GM18873 (cell line): ENCODE results near the gene TRMT1.
"Not testable (repeated sequence)": the region's sequence is repeated elsewhere in the genome, so short reads cannot be mapped to it uniquely, and the experiment has no call there.

Experiments
- ATAC-seq: cut with Tn5 transposase; IDR thresholded peaks from one replicate; pipeline ENCODE4 v1.9.1; 2021; ENCODE audit warnings: mild to moderate bottlenecking, moderate library complexity, moderate number of reproducible peaks; ENCODE audit not compliant: unreplicated experiment, low FRiP score

The TRMT1 gene

DNA sequence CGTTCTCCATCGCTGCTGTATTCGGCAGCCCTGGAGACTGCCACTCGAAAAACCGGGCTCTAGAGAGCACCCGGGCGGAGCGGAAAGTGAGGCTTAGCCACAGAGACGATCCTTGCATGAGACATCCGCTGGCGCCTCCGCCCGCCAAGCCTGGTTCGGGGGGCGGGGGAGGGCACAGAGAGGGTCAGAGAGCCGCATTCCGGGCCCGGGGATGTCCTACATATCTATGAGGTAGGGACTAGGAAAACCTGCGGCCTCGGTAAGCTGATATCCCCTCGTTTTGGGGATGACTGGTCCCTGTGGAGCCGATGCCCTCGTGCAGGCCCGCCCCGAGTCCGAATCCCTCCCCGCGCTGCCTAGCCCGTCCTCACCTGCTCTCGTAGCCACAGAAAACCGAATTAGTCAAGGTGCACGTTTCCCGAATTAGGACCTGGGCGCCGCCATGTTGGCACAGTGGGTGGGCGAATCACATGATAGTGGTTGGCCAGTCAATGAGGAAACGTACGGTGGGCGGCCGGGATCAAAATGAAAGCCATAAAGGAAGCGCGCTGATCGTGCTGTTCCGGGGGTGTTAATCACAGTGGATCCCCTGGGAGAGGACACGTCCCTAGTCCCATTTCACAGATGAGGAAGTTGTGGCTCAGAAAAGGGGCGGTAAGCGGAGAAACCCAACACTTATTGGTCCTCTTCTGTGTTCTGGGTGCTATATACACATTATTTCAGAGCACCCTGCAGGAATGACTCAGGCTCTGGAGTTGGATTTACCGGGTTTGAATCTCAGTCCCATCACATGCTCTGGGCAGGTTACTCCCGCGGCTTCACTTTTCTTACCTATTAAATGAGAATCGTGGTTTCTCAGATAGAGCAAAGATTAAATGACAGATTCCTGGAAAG is at the start of gene TRMT1:
Gene TRMT1, minus strand, starts transcription at position 459 of the 894 bp plus-strand sequence. Its CDS starts 341 bp downstream, at position 118.
- no peak for ATAC-seq

DNA sequence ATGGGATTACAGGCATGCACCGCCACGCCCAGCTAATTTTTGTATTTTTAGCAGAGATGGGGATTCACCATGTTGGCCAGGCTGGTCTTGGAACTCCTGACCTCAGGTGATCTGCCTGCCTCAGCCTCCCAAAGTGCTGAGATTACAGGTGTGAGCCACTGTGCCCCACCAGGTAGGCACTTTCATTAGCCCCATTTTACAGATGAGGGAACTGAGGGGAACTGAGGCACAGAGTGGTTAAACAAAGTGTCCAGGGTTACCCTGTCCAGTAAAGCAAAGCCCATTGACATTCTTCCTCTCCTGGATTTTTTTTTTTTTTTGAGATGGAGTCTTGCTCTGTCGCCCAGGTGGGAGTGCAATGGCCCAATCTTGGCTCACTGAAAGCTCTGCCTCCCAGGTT is 49.6 kb upstream of the TRMT1 start:
- ATAC-seq: not testable (repeated sequence)

DNA sequence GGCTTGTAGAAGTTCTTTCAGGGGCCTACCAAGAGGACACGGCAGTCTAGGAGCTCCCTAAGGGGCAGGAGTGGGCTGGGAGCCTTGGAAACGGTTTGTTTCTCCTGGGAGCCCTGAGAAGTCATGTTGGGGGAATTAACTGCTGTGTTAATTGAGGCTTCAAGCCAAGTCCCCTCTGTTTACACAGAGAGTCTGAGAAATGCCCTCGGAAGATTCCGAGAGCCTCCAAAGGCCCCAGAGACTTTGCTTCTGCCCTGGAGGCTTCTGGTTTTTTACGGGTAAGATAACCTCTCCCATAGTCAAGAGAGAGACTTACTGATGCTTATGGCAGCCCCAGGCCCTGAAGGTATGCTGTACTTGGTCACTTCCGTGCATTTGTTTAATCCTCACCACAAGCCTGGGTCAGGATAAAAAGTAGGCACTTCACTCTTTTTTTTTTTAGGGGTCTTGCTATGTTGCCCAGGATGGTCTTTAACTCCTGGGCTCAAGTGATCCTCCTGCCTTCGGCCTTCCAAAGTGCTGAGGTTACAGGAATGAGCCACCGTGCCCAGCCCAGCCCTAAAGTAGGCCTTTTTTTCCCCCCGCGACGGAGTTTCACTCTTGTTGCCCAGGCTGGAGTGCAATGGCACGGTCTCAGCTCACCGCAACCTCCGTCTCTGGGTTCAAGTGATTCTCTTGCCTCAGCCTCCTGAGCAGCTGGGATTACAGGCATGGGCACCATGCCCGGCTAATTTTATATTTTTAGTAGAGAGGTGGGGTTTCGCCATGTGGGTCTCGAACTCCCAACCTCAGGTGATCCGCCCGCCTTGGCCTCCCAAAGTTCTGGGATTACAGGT is 48.8 kb upstream of the TRMT1 start:
- ATAC-seq: no peak

DNA sequence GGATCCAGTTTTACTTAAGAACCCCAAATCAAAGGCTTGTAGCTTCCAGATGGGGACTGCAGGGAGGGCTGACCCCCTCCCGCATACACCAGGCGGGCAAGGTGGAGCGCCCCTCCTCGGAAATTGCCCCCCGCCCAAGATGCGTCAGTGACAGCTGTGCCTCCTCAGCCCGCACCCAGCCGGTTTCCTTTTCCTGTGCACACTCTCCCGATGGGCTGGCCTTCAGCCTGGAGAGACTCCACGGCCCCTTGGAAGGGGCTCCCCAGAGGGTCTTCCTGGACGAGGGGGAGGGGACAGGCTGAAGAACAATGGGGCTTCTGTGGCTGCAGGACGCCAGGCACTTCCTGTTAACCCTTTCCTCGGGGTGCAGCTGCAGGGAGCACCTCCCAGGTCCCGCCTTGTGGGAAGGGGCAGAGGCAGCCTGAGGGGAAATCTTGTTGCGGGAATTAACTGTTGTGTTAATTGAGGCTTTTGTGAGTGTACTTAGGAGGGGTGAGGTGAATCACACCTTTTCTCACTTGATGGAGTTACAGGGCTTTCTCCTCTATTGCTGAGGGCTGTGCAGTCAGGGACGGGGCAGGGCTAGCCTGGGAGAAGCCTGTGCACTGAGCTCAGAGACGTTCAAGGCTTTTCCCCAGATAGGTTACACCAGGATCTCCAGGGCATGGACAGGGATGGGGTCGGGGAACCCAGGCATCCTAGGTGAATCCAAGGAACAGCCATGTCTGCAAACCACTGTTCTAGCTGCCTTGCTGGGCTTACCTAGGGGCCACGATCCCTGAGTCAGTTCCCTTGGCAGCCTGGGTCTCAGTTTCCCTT is 48.0 kb upstream of the TRMT1 start:
- ATAC-seq: no peak

DNA sequence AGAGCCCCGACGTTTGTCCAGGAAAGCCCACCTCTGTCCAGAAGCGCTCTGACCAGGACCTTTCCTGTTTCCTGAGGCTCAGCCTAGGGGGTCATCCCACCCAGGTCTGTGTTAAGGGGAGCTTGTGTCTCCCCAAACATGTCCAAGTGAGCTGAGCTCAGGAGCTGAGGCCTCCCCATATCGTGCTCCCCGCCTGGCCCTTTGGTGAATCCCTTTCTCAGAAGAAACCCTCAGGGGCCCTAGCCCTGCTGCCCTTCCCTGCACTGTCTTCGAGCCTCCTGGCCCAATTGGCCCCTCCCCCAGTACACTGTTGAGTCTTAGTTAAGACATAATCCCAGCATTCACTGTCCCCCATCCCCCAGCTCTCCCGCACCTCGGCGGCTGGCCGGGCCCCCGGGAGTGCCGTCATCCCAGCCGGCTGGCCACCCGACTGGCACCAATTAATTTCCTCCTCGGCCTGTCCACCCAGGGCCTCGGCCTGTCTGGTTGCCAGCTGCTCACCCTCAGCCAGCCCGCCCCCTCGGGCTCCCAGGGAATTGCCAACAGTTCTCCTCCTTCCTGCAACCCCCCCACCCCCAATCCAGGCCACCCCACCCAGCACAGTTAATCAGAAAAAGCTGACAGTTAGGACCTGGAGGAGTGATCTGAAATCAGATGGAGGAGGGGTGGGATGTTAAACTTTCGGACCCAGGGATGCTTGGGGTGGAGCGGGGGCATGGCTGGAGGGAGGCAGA is 47.2 kb upstream of the TRMT1 start:
- no peak for ATAC-seq

DNA sequence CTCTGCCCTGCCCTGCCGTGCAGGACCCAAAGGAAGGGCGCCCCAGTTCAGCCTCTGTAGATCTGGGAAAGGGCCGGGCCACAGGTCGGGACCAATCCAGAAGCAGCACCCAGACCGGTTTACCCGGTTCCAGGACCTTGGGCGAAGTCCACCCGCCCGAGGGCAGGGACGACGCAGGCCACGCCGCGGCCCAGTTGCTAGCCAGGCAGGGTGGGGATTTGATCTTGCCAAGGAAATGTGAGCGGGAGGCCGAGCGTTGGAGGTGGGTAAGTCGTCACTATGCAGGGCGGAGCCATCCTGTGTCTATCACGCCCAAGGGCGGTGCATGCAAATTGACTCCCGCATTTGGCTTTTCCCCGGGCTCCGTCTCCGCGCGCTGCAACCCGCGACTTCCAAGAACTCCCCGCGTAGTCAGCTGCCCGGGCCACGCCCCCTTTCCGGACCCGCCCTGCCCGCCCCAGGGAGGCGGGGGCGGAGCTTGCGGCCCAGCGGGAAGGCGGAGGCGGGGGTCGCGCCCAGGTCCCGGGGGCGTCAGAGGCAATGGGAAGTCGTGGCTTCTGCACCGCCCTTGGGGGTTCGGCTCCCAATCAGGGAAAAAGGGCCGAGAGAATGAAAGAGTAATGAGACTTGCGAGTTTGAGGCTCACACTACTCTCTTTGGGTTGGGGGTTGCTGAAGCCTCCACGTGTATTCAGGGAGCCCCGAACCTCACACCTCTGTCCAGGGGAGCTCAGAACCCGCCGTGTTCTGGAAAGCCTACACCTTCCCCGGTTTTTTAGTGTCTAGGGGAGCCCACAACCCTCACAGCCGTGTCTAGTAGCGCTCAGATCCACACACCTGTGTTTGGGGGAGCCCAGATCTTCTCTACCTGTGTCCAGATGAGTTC is 46.4 kb upstream of the TRMT1 start:
- peak; percentile 58 for ATAC-seq

DNA sequence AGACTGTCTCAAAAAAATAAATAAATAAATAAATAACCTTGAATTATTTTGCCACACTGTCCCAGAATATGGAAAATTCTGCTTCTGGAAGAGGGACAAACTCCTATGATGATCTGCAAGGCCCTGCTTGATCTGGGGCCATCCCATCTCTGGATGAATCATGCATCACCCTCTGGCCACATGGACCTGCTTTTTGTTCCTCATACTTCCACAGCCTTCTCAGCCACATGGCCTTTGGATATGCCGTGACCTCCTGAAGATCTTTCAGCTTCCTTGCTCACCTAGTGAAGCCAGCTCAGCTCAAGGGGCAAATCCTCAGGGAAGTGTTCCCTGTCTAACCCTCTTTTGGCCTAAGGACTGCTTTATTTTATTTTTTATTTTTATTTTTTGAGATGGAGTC is 44.0 kb upstream of the TRMT1 start:
- ATAC-seq: no peak

DNA sequence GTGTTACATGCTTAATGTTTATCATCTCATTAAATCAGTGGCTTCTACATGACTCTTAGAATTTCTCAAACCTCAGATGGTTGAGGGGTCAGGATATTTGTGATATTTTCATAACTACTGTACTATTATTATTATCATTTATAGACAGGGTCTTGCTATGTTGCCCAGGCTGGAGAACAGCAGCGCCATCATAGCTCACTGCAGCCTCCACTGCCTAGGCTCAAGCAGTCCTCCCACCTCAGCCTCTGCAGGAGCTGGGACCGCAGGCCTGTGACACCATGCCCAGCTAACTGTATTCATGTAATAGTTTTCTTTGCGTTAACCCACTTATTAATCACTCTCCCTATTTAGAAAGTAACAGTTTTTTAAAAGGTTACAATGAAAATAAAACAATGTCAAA is 43.2 kb upstream of the TRMT1 start:
- ATAC-seq: no peak

DNA sequence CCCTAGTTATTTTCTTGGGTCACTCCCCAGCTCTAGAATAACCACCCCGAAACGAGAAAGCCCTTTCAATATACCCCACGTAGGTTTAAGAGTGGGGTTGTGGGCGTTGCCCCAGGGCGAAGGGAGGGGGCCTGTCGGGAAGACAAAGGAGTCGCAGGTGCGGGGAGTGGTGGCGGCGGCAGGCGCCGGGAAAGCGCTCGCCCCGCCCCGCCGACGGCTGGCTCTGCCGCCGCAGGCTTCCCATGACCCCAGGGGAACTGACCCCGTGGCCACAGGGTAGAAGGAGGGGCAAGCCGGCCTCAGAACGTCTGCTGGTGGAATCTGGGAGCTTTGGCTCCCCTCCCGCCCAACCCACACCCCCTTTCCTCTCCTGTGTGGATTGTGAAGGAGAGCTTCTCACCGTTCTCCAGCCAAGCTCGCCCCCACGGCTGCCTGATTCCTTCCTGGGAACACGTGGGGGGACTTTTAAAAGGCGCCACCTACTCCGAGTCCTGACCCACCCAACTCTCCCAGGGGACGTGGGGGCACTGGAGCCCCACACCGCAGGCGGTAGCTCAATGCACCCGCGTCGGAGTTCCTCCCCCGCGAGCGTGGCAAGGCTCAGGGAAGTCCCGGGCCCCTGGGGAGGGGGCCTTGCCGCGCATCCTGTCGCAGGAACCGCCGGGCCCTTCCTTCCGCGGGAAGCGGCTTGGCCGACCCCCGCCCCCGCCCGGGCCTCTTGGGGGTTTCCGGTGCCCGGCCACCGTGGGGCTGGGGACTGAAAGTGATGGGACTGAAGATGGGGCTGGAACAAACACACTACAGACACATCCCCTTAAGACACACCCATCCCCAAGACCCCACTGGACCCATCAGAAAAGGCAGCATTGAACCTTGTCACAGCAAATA is 39.2 kb upstream of the TRMT1 start:
- ATAC-seq: no peak

DNA sequence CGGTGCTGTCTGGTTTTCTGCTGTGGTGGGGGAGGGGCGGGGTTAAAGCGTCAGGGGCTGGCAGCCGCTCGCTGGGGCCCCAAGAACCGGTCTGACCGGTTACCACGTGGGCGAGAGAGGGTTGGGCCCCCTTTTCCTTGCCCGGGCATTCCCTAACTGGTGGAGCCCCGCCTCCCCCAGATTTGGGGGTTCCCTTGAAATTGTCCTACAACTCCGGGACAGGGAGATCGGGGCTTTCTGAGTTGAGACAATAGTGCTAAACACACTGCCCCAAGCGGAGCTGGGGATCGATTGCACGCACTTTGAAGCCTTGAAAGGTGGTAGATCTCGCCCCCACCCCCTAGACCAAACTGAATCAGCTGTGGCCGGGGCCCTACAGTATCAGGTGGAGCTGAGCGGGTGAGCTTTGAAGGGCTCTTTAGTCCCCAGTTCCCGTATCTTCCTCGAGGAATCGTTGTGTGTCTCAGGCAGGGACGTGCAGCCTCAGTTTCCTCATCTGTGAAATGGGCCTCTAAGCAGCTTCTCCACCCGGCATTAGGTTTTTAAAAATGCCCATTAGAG is 38.5 kb upstream of the TRMT1 start:
- no peak for ATAC-seq

DNA sequence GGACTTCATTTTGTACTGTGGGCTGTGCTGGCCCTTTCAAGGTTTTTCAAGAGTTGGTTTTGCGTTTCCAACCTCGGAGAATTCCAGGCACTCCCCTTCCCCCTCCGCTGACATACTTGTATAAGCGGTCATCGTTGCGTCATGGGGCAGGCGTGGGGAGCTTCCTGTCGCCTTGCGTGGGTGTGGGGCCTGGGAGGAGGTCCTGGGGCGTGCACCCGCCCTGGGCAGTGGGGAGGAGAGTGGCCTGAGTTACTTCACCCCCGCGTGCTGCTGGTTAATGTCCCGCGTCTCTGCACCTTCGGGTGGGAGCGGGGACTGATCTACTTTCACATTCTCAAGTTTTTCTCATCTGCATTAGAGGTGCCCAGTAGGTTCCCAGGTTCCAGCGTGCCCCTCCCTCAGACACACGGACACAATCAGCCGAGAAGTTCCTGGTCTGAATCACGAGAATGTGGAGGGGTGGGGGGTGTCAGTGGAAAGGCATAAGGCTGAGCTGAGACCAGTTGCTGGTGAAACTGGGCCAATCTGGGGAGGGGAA is 37.8 kb upstream of the TRMT1 start:
- ATAC-seq: no peak

DNA sequence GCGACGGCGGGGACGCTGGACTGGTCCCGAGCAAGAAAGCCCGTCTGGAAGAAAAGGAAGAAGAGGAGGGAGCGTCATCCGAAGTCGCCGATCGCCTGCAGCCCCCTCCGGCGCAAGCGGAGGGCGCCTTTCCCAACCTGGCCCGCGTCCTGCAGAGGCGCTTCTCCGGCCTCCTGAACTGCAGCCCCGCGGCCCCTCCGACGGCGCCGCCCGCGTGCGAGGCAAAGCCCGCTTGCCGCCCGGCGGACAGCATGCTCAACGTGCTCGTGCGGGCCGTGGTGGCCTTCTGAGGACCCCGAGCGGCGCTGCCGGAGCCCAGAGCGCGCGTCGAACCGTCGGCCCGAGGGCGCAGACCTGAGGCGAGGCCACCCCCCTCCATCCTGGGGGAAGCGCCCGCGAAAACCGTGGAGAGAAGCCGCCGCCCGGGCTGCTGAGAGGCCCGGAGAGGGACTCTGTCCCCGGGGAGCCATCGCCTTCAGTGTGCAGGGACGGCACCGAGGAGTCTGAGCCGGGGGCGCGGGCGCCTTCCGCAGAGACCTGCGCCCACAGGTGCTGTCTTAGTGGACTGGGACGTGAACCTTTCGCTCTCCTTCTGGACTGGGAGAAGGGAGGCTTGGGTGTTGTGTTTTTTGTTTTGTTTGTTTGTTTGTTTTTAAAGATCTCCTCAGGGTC is 37.2 kb upstream of the TRMT1 start:
- no peak for ATAC-seq

DNA sequence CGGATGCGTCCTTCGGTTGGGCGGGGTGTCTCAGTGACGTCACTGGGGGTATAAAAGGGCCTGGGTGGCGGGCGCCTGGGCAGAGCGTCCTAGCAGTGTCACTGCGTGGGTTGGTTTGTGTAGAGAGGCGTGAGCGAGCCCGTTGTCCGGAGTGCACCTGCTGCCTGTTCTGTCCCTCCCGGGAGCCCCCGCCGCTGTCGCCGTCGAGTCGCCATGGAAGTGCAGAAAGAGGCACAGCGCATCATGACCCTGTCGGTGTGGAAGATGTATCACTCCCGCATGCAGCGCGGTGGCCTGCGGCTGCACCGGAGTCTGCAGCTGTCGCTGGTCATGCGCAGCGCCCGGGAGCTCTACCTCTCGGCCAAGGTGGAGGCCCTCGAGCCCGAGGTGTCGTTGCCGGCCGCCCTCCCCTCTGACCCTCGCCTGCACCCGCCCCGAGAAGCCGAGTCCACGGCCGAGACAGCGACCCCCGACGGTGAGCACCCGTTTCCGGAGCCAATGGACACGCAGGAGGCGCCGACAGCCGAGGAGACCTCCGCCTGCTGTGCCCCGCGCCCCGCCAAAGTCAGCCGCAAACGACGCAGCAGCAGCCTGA is 36.5 kb upstream of the TRMT1 start:
- peak; percentile 32 for ATAC-seq

DNA sequence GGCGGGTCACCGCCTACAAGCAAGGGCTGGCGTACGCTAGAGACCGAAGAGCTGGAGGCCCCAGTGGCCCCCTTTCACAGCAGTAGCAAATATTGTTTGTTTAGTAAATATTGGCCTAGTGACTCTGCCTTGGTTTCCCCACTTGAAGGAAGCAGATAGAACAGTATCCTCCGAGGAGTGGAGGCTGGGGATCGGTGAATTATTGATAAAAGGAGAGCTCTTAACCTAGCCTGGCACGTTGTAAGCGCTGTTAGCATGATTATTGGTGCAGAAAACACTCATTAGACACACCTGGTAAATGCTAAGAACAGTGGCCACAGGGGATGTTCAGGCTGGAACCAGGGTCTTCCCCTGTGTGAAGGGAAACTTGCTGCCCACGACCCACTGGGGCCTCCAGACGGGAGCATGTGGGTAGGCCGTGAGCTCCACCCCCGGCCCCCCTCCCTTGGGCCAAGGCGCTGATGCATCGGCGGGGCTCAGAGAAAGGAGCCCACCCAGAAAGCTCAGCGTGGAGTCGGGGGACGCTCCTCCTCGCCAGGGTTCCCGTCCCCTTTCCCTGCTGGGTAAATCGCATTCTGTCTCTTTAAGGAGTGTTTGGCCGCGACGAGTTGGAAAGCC is 35.9 kb upstream of the TRMT1 start:
- no peak for ATAC-seq

DNA sequence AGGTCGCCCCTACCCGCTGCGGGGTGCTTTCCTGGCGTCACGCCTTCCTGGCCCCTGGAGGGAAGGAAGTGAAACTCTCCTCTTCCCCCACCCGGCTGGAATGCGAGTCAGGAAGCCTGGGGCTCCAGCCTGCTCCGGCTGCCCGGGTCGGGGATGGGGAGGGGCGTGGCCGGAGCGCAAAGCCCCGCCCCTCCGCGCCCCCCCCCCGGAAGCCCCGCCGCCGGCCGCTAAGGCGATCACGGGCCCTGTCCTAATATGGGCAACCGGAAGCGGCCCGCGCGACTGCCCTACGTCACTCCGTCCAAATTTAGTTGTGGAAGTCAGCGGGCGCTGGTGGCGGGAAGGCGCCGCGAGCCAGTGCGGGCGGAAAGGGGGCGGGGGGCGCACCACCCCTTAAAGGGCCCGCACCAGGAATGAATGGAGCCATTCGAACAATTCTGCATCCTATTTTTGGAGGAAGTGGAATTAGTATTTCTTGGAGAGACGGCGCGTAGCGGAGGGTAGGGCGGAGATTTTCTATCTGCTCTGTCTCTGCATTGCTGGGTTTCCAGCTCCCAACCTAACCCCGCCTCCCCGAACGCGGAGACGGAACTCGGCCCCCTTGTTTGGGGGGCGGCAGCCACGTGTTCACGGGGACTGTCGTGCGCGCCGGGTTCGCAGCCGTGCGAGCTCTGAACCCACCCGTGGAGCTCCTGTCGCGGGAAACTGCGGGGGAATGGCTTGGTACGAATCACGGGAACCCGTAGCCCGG is 35.2 kb upstream of the TRMT1 start:
- no peak for ATAC-seq
